Calu3 (cell line): ENCODE results near the gene MRPL9. TPM values are rescaled to one million over a fixed set of nuclear protein-coding genes. Genes with fewer than 3 reads are reported as not detected.

Source experiments
- BruUV-seq: library from RNA; stranded (reverse); fragments of 400-500 nt; replicated peaks from 2 replicates; lab custom pipeline; 2021; lab: Mats Ljungman, UMichigan
- CTCF ChIA-PET: fragments of 300-600 bp; sonication (Branson Sonifier 250); formaldehyde crosslinking; loops from one replicate; lab custom pipeline; 2022; ENCODE audit warnings: antibody characterized with exemption; lab: Charles Lee
- DNase-seq: peaks from one replicate; pipeline ENCODE4 v3.0.0; 2022
- H3K27ac Mint-ChIP-seq: one replicate; pipeline ENCODE4 v1.8.0; 2022; ENCODE audit warnings: mixed read lengths; ENCODE audit not compliant: unreplicated experiment
- H3K27me3 Mint-ChIP-seq: one replicate; pipeline ENCODE4 v1.8.0; 2022; ENCODE audit warnings: mixed read lengths; ENCODE audit not compliant: unreplicated experiment
- H3K36me3 Mint-ChIP-seq: one replicate; pipeline ENCODE4 v1.8.0; 2022; ENCODE audit warnings: mild to moderate bottlenecking, moderate library complexity, mixed read lengths; ENCODE audit not compliant: insufficient read depth, unreplicated experiment
- H3K4me1 Mint-ChIP-seq: one replicate; pipeline ENCODE4 v1.8.0; 2022; ENCODE audit warnings: mild to moderate bottlenecking, low read depth, mixed read lengths; ENCODE audit not compliant: unreplicated experiment
- H3K4me3 Mint-ChIP-seq: one replicate; pipeline ENCODE4 v1.8.0; 2022; ENCODE audit warnings: mild to moderate bottlenecking, low read depth, moderate library complexity, mixed read lengths; ENCODE audit not compliant: unreplicated experiment
- H3K9me3 Mint-ChIP-seq: one replicate; pipeline ENCODE4 v1.8.0; 2022; ENCODE audit warnings: low read depth, mixed read lengths; ENCODE audit not compliant: unreplicated experiment
- intact Hi-C: fragments of 100-400 bp; cut with micrococcal nuclease; formaldehyde crosslinking; loops from one replicate; pipeline ENCODE4 v1.10.0; 2022; ENCODE audit not compliant: unreplicated experiment
- total RNA-seq: library from RNA; stranded (reverse); gene quantifications from 2 replicates; pipeline ENCODE4 v1.2.3, GENCODE V29; 2022
- TF ChIP-seq, protein P1 (sequence below): fragments of 200-600 bp; IDR thresholded peaks from one replicate; pipeline ENCODE4 v1.8.0; 2022; ENCODE audit warnings: antibody characterized with exemption; ENCODE audit not compliant: unreplicated experiment

Gene MRPL9
- total RNA-seq, 1 experiment from 2014 or later: 118 TPM

DNA sequence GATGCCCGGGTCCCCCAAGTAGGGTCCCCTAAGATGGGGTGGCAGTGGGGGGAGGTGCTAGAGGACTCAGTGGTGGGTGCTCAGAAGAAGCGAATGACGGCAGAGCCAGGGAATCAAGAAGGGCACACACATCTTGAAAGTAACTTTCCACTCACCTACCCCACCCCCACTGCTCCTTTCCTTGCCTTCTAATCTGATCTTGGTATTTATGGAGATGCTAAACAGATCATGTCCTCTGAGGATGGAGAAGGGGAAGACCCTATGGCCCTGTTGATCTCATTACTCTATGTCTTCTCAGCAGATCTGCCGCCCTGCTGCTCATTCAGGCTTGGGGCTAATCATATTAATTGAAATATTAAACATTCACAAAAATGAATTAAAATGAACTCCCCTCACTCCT, 44.6 kb downstream of the MRPL9 start:
- intact Hi-C loops: no loop called here
- no peak overlapping the region for H3K27ac Mint-ChIP-seq
- TF ChIP-seq, protein P1, sequence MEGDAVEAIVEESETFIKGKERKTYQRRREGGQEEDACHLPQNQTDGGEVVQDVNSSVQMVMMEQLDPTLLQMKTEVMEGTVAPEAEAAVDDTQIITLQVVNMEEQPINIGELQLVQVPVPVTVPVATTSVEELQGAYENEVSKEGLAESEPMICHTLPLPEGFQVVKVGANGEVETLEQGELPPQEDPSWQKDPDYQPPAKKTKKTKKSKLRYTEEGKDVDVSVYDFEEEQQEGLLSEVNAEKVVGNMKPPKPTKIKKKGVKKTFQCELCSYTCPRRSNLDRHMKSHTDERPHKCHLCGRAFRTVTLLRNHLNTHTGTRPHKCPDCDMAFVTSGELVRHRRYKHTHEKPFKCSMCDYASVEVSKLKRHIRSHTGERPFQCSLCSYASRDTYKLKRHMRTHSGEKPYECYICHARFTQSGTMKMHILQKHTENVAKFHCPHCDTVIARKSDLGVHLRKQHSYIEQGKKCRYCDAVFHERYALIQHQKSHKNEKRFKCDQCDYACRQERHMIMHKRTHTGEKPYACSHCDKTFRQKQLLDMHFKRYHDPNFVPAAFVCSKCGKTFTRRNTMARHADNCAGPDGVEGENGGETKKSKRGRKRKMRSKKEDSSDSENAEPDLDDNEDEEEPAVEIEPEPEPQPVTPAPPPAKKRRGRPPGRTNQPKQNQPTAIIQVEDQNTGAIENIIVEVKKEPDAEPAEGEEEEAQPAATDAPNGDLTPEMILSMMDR: no peak
- no peak overlapping the region for H3K4me3 Mint-ChIP-seq
- peaks cover 5% of the 10 kb centered on the region for H3K36me3 Mint-ChIP-seq
- peaks cover 30% of the 10 kb centered on the region for H3K4me1 Mint-ChIP-seq
- H3K27me3 Mint-ChIP-seq: peaks cover 77% of the 10 kb centered on the region
- no peak for DNase-seq
- H3K9me3 Mint-ChIP-seq: no peaks in the 10 kb centered on the region
- CTCF ChIA-PET: interaction anchor here (1.9 kb wide), 1 partner anchor 11 kb away, joined by 5 read pairs; no protein-coding TSS in a partner anchor
- no TSS peak for BruUV-seq

DNA sequence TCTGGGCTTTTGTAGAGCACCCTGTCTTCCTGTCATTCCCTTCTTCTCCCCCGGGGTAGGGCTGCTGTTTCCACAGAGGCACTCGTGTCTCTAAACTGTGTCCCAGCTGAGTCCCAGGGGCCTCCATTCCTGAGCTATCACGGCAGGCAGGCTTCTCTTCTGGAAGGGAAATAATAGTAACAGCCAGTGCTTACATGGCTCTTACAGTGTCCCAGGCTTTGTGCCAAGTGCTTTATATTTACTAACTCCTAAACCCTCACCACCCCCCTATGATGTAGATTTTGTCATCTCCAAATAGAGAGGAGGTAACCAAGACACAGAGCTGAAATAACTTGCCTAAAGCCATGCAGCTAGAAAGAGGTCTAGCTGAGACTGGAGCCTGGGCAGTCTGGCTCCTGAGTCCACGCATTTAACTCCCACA, 45.3 kb downstream of the MRPL9 start:
- peaks cover 77% of the 10 kb centered on the region for H3K27me3 Mint-ChIP-seq
- no peak overlapping the region for H3K27ac Mint-ChIP-seq
- peaks cover 5% of the 10 kb centered on the region for H3K36me3 Mint-ChIP-seq
- H3K9me3 Mint-ChIP-seq: no peaks in the 10 kb centered on the region
- H3K4me1 Mint-ChIP-seq: peaks cover 36% of the 10 kb centered on the region
- no peak overlapping the region for H3K4me3 Mint-ChIP-seq
- no peak for DNase-seq
- intact Hi-C loops: no loop called here
- TF ChIP-seq, protein P1: no peak
- CTCF ChIA-PET: interaction anchor here (1.0 to 1.9 kb wide), 2 partner anchors 11 to 15 kb away, joined by 3 to 5 read pairs; no protein-coding TSS in a partner anchor
- no TSS peak for BruUV-seq

DNA sequence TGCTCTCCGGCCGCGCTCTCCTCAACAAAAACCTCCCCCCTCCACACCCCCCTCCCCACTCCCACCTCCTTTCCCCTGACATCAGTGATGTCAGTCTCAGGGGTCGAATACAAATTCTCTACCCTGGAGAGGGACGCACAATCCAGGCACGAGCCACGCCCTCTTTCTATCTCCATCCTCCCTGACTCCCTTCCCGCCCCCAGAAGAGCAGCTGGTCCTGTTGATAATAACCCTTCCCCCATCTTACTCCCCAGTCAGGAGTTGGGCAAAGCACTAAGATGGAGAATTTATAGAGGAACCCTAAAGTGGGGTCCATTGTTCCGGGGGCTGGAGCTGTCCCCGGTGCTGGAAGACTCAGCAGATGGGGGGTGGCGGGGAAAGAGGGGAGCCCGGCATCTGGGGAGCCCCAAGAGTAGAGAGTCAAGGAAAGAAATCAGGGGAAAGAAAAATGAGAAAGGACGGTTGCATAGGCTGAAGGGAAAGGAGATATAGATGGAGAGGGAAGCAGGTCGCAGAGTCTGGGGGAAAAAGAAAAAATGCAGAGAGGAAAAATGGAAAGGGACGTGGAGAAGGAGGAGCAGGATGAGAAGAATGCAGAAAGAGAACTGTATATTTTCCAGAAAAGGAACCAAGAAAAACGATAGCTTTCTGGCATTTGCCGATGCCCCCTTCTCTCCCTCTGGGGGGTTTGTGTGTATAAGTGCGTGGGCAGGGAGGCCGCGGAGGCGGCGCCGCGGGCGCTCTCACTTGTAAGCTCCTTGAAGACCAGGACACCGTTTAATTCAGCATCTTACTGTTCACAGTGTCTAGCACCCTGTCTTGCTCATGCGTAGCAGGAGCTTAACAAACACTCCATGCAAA, 46.3 kb downstream of the MRPL9 start, which contains the start of gene CELF3:
TSS of gene CELF3 (minus strand) at position 33 of the 861 bp plus-strand sequence. CDS start 783 bp downstream, outside the sequence.
- CTCF ChIA-PET: interaction anchor here (0.8 to 1.9 kb wide), 3 partner anchors 12 to 92 kb away, joined by 3 to 5 read pairs (median 4); no protein-coding TSS in a partner anchor
- intact Hi-C loops: no loop called here
- Mint-ChIP-seq H3K27me3 (peaks cover 72% of the 10 kb centered on the region), H3K4me1 (peaks cover 46% of the 10 kb centered on the region), H3K36me3 (peaks cover 5% of the 10 kb centered on the region), H3K4me3 (no peak within 1 kb of the TSS), H3K27ac (no peak within 1 kb of the TSS), H3K9me3 (no peaks in the 10 kb centered on the region)
- DNase-seq: no peak
- TF ChIP-seq, protein P1: no peak
- no TSS peak for BruUV-seq

DNA sequence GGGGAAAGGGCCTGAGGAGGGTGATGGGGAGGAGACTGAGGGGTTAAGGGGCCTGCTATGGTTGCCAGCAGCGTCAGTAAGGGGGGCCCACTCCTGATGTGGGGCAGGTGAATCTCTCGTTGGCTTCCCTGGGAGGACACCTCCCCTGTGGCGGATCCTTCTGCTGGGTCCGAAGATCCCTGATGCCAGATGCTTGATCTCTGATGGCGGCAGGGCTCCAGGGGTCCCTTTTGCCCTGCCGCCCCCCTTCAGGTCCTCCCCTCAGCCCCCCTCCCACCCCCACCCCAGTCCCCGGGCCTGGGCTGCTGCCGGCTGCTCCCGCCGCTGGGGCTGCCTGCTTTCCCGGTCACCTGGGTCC, 46.9 kb downstream of the MRPL9 start:
- Mint-ChIP-seq H3K9me3 (no peaks in the 10 kb centered on the region), H3K4me1 (peaks cover 42% of the 10 kb centered on the region), H3K4me3 (no peak overlapping the region), H3K27me3 (peaks cover 70% of the 10 kb centered on the region), H3K27ac (no peak overlapping the region), H3K36me3 (peaks cover 2% of the 10 kb centered on the region)
- TF ChIP-seq, protein P1: no peak
- no TSS peak for BruUV-seq
- CTCF ChIA-PET: no interaction called here
- DNase-seq: no peak
- intact Hi-C loops: no loop called here
